Measurements from ENCODE around the gene GNAT3.
A peak's percentile ranks its signal among the peaks of the same experiment; 100 is the strongest.

The GNAT3 gene

GRCh38 chr7:80460857-80461256, 51.0 kb downstream of the GNAT3 start:
- no peak overlapping the region for H3K9ac ChIP-seq
- H3K36me3 ChIP-seq: no peaks in the 10 kb centered on the region
- H3K27ac ChIP-seq: no peak overlapping the region
- H3K27me3 ChIP-seq: no peaks in the 10 kb centered on the region
- H3K9me3 ChIP-seq (replicated peaks in 1 of 11): no peaks in the 10 kb centered on the region
- no peak overlapping the region for H3K4me3 ChIP-seq
- TF ChIP-seq Cebpa-rat (IDR thresholded peaks at IDR 0.05): no peak
- H3K4me2 ChIP-seq: no peak overlapping the region
- no peaks in the 10 kb centered on the region for H4K20me1 ChIP-seq
- H3K4me1 ChIP-seq: no peaks in the 10 kb centered on the region

DNA sequence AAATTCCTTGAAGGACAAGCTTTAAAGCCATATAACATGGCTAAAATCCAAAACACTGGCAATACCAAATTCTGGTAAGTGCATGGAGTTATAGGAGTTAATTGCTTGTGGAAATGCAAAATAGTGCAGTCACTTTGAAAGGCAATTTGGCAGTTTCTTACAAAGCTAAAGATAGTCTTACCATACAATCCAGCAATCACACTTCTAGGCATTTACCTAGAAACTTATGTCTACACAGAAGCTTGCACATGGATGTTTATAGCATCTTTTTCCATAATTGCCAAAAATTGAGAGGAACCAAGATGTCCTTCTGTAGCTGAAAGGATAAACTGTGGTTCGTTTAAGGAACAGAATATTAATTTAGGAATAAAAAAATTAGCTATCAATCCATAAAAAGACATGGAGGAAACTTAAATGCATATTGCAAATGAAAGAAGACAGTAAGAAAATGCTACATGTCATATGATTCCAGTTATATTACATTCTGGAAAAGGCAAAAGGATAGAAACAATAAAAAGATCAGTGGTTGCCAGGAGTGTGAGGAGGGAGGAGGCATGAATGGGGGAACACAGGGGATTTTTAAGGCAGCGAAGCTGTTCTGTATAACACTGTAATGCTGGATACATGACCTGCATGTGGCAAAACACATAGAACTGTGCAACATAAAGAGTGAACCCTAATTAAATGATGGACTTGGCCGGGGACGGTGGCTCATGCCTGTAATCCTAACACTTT, 51.9 kb downstream of the GNAT3 start:
- Histone ChIP-seq H4K20me1 (no peaks in the 10 kb centered on the region), H3K36me3 (no peaks in the 10 kb centered on the region), H3K4me3 (no peak overlapping the region)

DNA sequence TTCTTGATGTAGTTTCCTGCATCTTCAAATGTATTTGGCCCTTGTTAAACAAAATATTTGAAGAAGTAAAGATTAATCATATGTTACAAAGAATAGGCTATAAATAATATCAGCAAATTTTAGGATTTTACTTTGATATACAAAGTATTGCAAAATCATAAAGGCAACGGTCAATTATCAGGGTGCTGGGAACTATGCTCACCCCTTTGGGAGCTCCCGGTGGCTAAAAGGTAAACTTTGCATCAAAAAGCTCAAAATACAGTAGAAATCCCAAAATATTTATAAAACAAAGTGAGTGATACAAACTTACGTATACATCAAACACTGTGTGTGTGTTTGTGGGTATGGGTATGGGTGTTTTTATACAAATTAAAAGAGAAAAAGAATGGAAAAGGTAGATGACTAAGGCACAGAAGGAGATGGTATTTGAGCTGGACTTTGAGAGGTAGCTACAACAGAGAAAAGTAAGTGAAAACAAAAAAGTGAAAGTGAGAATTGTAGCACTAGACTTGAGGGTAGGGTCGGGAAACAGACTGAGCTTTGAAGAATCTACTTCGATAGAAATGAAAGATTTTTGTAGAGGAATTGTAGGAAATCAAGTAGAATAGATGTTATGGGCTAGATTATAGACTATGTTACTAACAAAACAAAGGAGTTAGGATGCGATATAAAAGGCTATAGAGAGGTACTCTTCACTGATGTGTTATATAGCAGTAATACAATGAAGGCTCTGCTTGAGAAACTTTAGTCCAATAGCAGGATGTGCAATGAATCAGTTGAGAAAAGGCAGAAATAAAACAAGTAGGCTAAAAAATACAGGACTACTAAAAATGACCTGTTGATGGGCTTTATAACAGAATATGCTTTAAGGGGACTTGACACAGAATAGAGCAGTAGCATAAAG, 52.8 kb downstream of the GNAT3 start:
- TF ChIP-seq Cebpa-rat (IDR thresholded peaks at IDR 0.05): no peak
- H3K9me3 ChIP-seq (replicated peaks in 1 of 11): no peaks in the 10 kb centered on the region
- no peaks in the 10 kb centered on the region for H3K4me1 ChIP-seq
- H3K4me2 ChIP-seq: no peak overlapping the region
- no peak overlapping the region for H3K9ac ChIP-seq
- H4K20me1 ChIP-seq: no peaks in the 10 kb centered on the region
- no peaks in the 10 kb centered on the region for H3K36me3 ChIP-seq
- H3K27ac ChIP-seq: no peak overlapping the region
- H3K27me3 ChIP-seq: no peaks in the 10 kb centered on the region
- H3K4me3 ChIP-seq: no peak overlapping the region

More for the DNA sequence above, 51.9 kb downstream of the GNAT3 start:
- Histone ChIP-seq H3K27me3 (no peaks in the 10 kb centered on the region), H3K4me2 (no peak overlapping the region), H3K27ac (no peak overlapping the region), H3K9me3 (replicated peaks in 1 of 11) (no peaks in the 10 kb centered on the region), H3K9ac (no peak overlapping the region), H3K4me1 (no peaks in the 10 kb centered on the region)
- no peak for TF ChIP-seq Cebpa-rat (IDR thresholded peaks at IDR 0.05)

DNA sequence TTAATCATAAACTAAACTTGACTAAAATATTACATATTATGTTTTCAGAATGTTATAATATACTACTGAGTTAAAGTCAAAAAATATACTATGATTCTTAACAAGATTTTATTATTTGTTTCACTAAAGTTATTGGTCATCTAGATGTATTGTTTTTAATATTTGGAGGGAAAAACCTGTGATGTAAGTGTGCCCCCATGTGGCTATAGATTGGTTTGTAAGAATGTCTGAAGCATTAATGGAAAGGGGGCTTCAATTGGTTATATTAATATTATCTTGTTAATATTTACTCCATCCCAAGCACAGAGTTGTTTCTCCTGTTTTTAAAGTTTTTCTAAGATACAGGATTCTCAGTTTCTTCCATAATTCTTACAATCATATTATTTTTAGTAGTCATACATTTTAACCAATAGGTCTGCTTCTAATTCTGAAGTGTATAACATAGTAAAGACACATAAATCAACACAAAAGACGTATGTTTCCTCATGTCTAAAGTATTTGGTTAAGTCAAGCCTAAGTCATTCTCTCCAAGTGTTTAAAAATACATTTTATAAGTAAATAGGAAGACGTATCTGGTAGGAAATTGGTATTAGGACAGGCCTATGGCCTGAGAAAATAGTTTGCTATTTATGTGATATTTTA, 58.0 kb downstream of the GNAT3 start:
- no peak overlapping the region for H3K4me3 ChIP-seq
- H3K36me3 ChIP-seq: no peaks in the 10 kb centered on the region
- no peak overlapping the region for H3K9ac ChIP-seq
- H3K4me1 ChIP-seq: peaks cover 0 to 6% (median 0%) of the 10 kb centered on the region in 10 experiments; a peak in 5 of 20 replicates
- H3K27ac ChIP-seq: no peak overlapping the region
- no peaks in the 10 kb centered on the region for H4K20me1 ChIP-seq
- no peak for TF ChIP-seq Cebpa-rat (IDR thresholded peaks at IDR 0.05)
- H3K9me3 ChIP-seq (replicated peaks in 1 of 11): no peaks in the 10 kb centered on the region
- H3K27me3 ChIP-seq: no peaks in the 10 kb centered on the region
- H3K4me2 ChIP-seq: no peak overlapping the region

GRCh38 chr7:80450621-80451308, 61.1 kb downstream of the GNAT3 start:
- Histone ChIP-seq H4K20me1 (no peaks in the 10 kb centered on the region), H3K36me3 (no peaks in the 10 kb centered on the region), H3K27me3 (no peaks in the 10 kb centered on the region), H3K4me3 (no peak overlapping the region), H3K4me1 (peaks cover 0 to 6% (median 0%) of the 10 kb centered on the region in 10 experiments; a peak in 5 of 20 replicates), H3K9ac (no peak overlapping the region), H3K27ac (0 out of 22 replicates have a peak overlapping the region, but pooled peaks of 1 of the 11 experiments have one; percentile 14), H3K9me3 (replicated peaks in 1 of 11) (no peaks in the 10 kb centered on the region), H3K4me2 (peak overlapping the region in 1 of 11 experiments; percentile 3; a peak in 1 of 22 replicates)
- TF ChIP-seq Cebpa-rat (IDR thresholded peaks at IDR 0.05): no peak

DNA sequence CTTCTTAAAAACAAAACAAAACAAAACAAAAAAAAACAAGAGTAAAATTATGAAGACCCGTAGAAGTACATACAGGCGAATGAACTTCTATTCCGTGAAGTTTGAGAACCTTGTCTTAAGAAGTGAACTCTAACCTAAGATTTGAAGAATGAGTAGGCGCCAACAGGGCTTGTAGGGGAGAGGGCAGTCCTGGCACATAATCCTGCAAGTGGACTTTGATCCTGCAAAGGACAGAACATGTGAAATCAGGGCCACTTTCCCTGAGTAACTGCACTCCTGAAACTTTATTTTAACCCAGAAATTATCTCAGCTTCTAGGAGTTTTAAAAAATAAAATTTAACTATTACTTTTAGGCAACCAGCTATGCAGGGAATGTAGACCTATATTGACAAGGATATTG, 62.0 kb downstream of the GNAT3 start:
- no peak for TF ChIP-seq Cebpa-rat (IDR thresholded peaks at IDR 0.05)
- Histone ChIP-seq H3K4me1 (peaks cover 0 to 6% (median 0%) of the 10 kb centered on the region in 10 experiments; a peak in 5 of 20 replicates), H3K4me2 (no peak overlapping the region), H4K20me1 (no peaks in the 10 kb centered on the region), H3K27ac (no peak overlapping the region), H3K36me3 (no peaks in the 10 kb centered on the region), H3K9me3 (replicated peaks in 1 of 11) (no peaks in the 10 kb centered on the region), H3K9ac (no peak overlapping the region), H3K4me3 (no peak overlapping the region), H3K27me3 (no peaks in the 10 kb centered on the region)

GRCh38 chr7:80445351-80445750, 66.5 kb downstream of the GNAT3 start:
- Histone ChIP-seq H3K27me3 (no peaks in the 10 kb centered on the region), H3K4me3 (no peak overlapping the region), H3K9me3 (replicated peaks in 1 of 11) (no peaks in the 10 kb centered on the region), H3K4me1 (peaks cover 0 to 17% (median under 1%) of the 10 kb centered on the region in 10 experiments; a peak in 7 of 20 replicates), H3K36me3 (no peaks in the 10 kb centered on the region), H4K20me1 (no peaks in the 10 kb centered on the region), H3K9ac (no peak overlapping the region), H3K4me2 (no peak overlapping the region), H3K27ac (no peak overlapping the region)
- TF ChIP-seq Cebpa-rat (IDR thresholded peaks at IDR 0.05): no peak

GRCh38 chr7:80444811-80445210, 67.1 kb downstream of the GNAT3 start:
- no peak overlapping the region for H3K4me2 ChIP-seq
- H3K27me3 ChIP-seq: no peaks in the 10 kb centered on the region

More at GRCh38 chr7:80444811-80445210, 67.1 kb downstream of the GNAT3 start:
- Histone ChIP-seq H4K20me1 (no peaks in the 10 kb centered on the region), H3K4me3 (no peak overlapping the region), H3K9ac (no peak overlapping the region), H3K27ac (no peak overlapping the region), H3K36me3 (no peaks in the 10 kb centered on the region), H3K4me1 (peaks cover 0 to 23% (median 2%) of the 10 kb centered on the region in 10 experiments; a peak in 7 of 20 replicates), H3K9me3 (replicated peaks in 1 of 11) (no peaks in the 10 kb centered on the region)
- TF ChIP-seq Cebpa-rat (IDR thresholded peaks at IDR 0.05): no peak
